Measurements from ENCODE around the gene KRT36. TPM values are rescaled to one million over a fixed set of nuclear protein-coding genes. Genes with fewer than 3 reads are reported as not detected.

KRT36 gene
- total and polyA plus RNA-seq, 12 donors = 0.28 TPM; not detected in 11

DNA sequence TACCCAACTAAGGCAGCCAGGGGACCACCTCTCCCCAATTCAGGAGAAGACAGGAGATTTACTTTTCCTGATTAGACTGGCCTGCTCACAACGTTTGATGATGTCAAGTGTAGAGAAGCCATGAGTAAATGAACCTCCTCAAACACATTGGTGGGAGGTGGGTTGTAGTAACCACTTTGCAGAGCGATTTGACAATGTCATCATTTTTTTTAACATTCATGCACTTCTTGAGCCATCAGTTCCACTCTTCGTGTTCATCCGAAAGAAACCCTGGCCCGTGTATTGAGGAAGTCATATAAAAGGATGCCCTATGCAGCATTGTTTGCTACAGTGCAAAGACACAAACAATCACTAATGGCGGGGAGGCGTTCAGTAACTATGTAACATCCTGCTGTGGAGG lies 43.9 kb upstream of the KRT36 start:
- peaks cover 5 to 17% of the 10 kb centered on the region in 2 donors for H3K4me1 ChIP-seq (replicated peaks in 1 of 2)
- no peaks in the 10 kb centered on the region for H3K36me3 ChIP-seq (replicated peaks in 1 of 2)
- H3K9me3 ChIP-seq (replicated peaks in 1 of 3) = no peaks in the 10 kb centered on the region
- no peak overlapping the region for H3K27ac ChIP-seq
- DNase-seq = no peak
- peaks cover 3% of the 10 kb centered on the region for H3K27me3 ChIP-seq
- intact Hi-C loops (cut with DNase I) = no loop called here
- WGBS, 4 donors = 79 to 84% (median 82%) methylated on average over 7 of the region's 7 CpGs
- TF ChIP-seq, protein P1, sequence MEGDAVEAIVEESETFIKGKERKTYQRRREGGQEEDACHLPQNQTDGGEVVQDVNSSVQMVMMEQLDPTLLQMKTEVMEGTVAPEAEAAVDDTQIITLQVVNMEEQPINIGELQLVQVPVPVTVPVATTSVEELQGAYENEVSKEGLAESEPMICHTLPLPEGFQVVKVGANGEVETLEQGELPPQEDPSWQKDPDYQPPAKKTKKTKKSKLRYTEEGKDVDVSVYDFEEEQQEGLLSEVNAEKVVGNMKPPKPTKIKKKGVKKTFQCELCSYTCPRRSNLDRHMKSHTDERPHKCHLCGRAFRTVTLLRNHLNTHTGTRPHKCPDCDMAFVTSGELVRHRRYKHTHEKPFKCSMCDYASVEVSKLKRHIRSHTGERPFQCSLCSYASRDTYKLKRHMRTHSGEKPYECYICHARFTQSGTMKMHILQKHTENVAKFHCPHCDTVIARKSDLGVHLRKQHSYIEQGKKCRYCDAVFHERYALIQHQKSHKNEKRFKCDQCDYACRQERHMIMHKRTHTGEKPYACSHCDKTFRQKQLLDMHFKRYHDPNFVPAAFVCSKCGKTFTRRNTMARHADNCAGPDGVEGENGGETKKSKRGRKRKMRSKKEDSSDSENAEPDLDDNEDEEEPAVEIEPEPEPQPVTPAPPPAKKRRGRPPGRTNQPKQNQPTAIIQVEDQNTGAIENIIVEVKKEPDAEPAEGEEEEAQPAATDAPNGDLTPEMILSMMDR (IDR thresholded peaks at IDR 0.05) = no peak
- TF ChIP-seq POLR2A (IDR thresholded peaks at IDR 0.05) = no peak
- no peak overlapping the region for H3K4me3 ChIP-seq

DNA sequence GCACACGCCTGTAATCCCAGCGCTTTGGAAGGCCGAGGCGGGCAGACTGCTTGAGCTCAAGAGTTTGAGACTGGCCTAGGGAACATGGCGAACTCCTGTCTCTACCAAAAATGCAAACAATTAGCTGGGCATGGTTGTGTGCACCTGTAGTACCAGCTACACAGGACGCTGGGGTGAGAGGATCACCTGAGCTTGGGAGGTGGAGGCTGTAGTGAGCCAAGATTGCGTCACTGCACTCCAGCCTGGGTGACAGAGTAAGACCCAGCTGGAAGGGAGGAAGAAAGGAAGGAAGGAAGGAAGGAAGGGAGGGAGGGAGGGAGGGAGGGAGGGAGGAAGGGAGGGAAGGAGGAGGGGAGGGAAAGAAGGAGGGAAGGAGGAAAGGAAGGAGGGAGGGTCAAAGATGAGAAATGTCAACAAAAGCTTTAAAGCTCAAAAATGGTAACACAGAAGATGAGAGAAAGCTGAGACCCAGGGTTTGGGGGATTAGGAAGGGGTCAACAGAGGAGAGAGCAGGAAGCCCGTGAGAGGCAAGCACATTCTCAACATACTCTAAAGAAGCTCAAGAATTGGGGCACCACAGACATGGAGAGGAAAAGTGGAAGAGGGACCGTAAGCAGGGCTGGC lies 43.3 kb upstream of the KRT36 start:
- TF ChIP-seq, protein P1 (IDR thresholded peaks at IDR 0.05) = no peak
- TF ChIP-seq POLR2A (IDR thresholded peaks at IDR 0.05) = no peak
- Histone ChIP-seq H3K4me1 (replicated peaks in 1 of 2) (peaks cover 5 to 17% of the 10 kb centered on the region in 2 donors), H3K9me3 (replicated peaks in 1 of 3) (no peaks in the 10 kb centered on the region), H3K27ac (no peak overlapping the region), H3K4me3 (no peak overlapping the region), H3K36me3 (replicated peaks in 1 of 2) (no peaks in the 10 kb centered on the region), H3K27me3 (peaks cover 8% of the 10 kb centered on the region)
- 83 to 91% (median 88%) methylated on average over 9 of the region's 9 CpGs for WGBS, 4 donors
- DNase-seq = no peak
- intact Hi-C loops (cut with DNase I) = no loop called here

DNA sequence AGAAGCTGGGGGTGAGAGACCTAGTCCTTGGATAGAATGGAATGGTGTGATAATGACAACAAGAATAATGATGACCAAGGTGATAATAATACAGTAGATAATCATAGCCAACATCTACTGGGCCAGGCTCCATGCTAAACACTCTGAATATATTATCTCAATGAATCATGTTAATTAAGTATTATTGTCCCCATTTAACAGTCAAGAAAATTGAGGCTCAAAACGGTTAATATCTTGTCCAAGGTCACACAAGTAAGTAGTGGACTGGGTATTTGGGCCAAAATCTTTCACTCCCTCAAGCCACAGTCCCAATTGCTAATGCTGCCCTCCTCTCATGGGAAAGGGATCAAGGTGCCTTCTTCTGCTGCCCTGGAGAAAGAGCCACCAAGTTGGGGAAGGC lies 42.3 kb upstream of the KRT36 start:
- Histone ChIP-seq H3K4me3 (no peak overlapping the region), H3K27ac (no peak overlapping the region), H3K4me1 (replicated peaks in 1 of 2) (peaks cover 5 to 25% of the 10 kb centered on the region in 2 donors), H3K9me3 (replicated peaks in 1 of 3) (no peaks in the 10 kb centered on the region), H3K27me3 (peaks cover 17% of the 10 kb centered on the region), H3K36me3 (replicated peaks in 1 of 2) (no peaks in the 10 kb centered on the region)
- WGBS, 4 donors = 59 to 68% (median 64%) methylated on average over 1 of the region's 1 CpG
- intact Hi-C loops (cut with DNase I) = no loop called here
- DNase-seq = no peak
- TF ChIP-seq POLR2A (IDR thresholded peaks at IDR 0.05) = no peak
- TF ChIP-seq, protein P1 (IDR thresholded peaks at IDR 0.05) = no peak

DNA sequence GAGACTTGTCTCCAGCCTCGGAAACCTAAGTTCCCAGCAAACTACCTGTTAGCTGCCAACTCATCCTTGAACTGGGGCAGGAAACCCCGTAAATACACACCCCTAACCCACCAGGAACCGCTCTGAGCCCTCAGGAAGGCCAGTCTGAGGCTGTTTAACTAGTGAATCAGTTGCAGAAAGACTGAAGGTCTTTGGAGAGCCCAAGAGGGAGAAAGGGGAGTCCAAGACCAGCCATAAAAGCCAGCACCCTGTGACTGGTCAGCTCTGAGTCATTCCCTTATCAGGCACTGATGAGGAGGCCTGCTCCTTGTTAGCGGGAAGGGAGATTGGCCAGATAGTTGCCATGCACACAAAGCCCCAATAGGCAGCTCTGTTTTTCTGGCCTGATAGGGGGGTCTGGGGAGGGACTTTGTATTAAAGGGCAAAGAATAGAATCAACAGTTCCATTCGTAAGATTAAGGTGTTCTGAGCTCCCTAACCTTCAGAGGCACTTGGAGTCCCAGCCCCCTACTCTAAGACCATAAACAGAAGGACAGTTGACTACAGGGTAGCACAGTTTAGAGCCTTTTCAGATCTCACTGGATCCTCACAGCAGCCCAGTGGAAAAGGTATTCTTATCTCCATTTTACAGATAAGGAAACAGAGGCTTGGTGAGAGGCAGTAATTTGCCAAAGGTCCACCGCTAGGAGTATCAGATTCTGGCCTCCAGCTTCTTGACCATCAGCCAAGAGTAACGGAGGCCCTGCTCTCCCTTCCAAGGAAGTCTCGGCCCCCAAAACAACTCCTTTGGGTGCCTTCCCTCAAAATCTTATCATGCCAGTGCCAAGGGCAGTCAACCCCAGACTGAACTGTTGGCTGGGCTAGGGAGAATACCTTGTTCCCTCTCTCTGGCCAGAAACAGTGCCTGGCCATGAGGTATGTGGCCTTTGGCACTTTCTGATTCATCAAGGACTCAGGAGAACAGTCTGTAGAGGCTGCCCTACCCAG lies 40.6 kb upstream of the KRT36 start:
- intact Hi-C loops (cut with DNase I) = no loop called here
- H3K27me3 ChIP-seq = peaks cover 20% of the 10 kb centered on the region

More for the DNA sequence above, 40.6 kb upstream of the KRT36 start:
- H3K4me3 ChIP-seq = no peak overlapping the region
- H3K27ac ChIP-seq = peak overlapping the region in 3 of 5 donors; percentile 14 to 82 (median 63)
- WGBS, 4 donors = 36 to 48% (median 47%) methylated on average over 8 of the region's 8 CpGs
- H3K36me3 ChIP-seq (replicated peaks in 1 of 2) = no peaks in the 10 kb centered on the region
- DNase-seq = peak; percentile 54 to 92 (median 86)
- no peaks in the 10 kb centered on the region for H3K9me3 ChIP-seq (replicated peaks in 1 of 3)
- TF ChIP-seq, protein P1 (IDR thresholded peaks at IDR 0.05) = no peak
- no peak for TF ChIP-seq POLR2A (IDR thresholded peaks at IDR 0.05)
- H3K4me1 ChIP-seq (replicated peaks in 1 of 2) = peaks cover 5 to 25% of the 10 kb centered on the region in 2 donors

Measured in adrenal gland (tissue), 12 donors.